HG02973 (cell line): ENCODE measurements around the gene BICDL1.

ENCODE experiments used
- ATAC-seq: cut with Tn5 transposase; IDR thresholded peaks from one replicate; pipeline ENCODE4 v1.9.1; 2021; ENCODE audit warnings: moderate library complexity; ENCODE audit not compliant: unreplicated experiment

Gene BICDL1

DNA sequence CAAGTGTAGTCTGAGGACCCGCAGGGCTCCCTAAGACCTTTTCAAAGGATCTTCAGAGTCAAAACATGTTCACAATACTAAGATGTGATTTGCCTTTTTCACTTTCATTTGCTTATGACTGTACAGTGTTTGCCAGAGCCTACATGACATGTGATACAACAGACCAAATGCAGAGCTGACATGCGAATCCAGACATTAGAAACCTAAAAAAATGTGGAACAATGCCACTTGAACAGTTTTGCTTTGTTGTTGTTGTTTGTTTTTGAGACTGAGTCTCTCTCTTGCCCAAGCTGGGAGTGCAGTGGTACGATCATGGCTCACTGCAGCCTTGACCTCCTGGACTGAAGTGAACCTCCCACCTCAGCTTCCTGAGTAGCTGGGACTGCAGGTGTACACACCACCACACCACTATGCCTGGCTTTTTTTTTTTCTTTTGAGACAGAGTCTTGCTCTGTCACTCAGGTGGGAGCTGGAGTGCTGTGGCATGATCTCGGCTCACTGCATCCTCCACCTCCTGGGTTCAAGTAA, 132.8 kb downstream of the BICDL1 start:
- ATAC-seq, result peak; percentile 44

DNA sequence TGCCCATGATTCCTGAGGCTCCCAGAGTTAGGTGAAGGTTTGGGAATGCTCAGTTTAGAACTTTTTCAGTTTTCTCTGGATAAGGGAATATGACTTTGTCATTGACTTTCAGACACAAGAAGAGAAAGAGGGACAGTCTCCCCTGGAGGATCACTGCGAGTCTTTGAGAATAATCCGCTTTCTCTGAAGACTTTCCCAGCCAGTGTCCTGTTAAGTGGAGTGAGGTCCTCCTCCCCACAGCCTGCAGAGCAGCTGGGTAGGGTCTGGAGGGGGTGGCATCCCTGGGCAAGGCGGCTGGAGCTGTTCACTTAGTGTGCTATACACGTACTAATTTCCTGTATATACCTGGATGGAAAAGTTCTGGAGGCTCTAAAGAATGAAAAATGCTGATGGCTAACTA, 136.0 kb downstream of the BICDL1 start:
- no peak for ATAC-seq

DNA sequence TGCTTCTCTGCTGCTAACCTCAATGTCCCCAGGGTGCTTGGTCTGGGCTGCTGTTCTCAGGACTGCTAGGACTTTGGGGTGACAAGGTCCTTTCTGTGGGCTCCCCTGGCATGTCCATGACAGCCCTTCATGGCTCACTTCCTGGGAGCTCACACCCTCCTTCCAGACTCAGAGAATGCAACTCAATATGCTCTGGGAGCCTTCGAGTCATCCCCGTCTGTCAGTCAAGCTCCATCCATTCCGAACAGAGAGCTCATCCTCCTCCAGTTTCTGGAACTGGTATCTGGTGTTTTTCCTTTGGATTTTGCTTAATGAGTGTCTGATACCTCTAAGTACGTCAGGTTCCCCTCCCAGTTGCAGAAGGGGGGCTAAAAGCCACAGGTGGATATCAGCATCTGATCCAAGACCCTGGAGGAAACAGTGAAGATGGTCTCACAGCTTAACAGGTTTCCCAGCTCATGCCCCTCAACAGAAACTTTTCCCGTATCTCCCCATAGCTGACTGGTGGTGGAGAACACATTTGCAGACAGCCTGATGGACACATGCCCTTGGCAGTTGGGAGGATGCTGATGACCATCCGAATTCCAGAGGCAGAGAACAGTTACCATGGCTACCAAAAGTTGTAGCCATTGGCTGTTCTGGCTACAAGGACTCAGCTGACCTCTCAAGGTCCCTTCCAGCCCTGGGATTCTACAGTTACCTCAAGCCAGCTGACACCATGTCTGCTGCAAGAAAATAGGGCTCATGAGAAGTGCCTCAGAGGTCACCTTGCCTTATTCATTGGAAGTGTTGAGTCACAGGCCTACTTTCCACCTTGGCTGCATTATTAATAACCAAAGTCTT, 137.0 kb downstream of the BICDL1 start:
- no peak for ATAC-seq

DNA sequence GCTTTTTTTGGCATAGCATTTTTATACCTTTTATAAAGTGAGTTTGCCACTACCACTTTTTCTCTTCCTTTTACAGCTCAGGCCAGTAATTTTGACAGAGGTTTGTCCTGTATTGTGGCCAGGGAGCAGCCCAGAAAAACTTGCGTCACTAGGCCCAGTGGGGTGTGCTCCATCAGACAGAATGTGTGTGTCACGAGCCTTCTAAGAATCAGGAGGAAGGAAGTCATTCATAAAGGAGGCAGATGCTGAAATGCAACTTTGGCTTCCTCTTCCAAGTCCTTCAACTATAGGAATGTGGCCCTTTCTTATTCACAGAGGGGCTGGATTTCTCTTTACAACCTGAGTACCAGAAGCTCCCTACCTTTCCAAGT, 137.6 kb downstream of the BICDL1 start:
- ATAC-seq, result no peak

DNA sequence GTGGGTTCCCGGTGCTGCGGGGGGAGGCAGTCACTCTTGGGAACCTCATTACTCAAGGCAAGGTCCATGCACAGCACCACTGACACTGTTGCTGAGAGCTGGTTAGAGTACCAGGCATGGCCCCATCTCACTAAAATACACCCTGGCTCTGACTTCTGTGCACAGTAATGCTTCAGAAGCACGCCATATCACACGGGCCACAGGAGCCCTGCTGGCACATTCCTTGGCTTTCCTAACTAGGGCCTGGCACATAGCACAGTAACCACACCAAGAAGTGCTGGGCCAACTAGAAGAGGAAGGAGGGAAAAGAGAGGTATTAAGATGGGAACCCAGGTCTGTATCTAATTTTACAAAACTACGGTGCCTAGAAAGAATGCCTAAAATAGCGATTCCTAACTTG, 141.0 kb downstream of the BICDL1 start:
- no peak for ATAC-seq

DNA sequence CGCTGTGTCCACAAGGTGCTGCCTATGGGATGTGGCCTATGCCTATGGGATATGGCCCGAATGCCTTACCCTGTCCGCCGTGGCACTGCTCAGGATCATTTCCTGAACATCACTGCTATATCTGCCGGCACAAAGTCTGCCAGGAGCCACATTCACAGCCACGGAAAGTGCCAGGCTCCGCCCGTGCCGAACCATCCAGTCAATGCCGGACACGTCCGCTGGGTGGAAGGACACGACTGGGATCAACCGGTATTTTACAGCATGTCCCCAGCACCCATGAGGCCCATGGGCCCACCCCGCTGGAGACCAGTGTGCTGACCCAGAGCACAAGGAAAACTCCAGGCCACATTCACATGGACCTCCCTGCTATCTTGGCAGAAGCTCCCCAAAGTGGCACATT, 142.1 kb downstream of the BICDL1 start:
- ATAC-seq, result no peak

DNA sequence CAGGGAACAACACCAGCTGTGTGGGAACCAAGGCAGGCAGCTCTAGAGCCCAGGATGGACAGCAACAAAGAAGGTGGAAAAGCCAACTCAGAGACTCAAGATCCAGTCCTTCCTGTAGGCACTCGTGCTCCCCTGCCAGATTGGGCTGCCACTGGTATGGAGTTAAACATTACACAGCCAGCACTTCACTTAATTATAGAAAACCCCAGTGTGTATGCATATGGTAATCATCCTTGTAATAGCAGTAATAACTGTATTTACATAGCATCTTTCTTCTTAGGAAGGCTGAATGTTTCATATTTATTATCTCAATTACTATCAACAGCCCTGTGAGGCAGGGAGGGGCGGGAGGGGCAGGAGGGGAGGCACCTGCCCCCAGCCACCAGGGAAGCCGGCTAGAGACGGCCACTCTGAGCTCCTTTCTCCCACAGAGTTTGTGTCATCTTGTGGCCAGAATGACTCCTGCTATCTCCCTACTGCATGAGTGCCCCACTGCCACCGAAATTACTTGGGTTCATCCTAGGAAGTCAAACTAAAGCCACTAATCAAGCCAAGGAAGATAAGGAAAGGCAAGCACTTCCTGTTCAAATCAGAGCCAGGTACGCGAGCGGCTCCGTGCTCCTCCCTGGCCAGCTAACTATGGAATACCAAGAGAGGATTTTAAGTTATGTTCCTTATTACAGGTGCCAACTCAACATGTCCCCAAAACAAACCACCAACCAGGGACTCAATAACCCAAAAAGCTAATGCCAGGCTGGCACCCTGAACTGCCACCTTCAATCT, 143.2 kb downstream of the BICDL1 start:
- ATAC-seq, result no peak

DNA sequence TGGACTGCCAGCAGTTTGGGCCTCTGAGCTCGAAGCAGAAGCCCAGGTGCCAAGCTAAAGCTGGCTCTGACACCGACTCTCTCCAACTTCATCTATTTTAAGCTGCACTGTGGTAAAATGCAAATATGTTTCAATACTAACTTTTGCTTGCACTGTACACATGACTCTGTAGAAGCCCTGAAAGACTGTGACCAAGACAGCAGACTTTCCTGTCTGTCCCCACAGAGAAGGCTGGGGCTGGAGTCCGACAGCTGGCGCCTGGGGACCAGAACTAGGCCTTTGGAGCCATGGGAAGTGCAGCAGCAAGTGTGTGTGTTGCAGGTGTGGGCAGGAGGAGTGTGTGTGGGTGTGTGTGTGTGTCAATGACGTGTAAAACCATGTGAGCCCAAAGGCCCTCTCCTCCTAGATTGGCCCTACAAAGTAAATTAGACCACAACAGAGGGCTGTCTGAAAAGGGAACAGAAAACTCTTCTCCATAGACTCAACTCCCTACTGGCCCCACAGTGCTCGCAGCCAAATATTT, 143.9 kb downstream of the BICDL1 start:
- ATAC-seq, result peak; percentile 89

DNA sequence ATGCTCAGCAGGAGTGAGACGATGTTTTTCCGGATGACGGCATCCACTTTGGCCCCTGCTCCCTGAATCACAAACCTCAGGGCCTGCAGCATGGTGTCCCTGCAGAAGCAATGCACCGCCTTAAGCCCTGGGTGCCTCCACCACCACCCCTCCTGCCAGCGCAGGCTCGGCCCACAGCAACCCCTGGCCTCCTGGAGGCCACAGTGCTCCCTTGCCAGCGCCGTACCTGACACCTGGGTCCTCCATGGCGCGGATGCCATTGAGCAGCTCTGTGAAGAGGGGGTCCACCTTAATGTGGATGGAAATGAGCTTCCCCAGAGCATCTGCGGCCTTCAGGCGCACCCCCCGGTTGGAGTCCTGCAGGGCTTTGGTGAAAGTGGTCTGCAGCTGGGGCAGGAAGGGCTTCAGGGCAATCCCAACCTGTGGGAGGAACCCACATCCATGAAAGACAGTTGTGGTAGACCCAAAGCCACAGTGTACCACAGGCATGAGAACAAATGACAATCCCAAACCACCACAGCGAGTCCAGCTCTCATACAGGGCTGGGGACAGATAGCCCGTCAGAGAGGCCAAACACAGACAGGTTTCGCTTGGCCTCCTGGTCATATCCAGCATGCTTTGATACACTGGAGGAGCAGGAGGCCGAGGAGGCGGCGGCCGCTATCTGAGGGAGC, 145.4 kb downstream of the BICDL1 start:
- no peak for ATAC-seq

DNA sequence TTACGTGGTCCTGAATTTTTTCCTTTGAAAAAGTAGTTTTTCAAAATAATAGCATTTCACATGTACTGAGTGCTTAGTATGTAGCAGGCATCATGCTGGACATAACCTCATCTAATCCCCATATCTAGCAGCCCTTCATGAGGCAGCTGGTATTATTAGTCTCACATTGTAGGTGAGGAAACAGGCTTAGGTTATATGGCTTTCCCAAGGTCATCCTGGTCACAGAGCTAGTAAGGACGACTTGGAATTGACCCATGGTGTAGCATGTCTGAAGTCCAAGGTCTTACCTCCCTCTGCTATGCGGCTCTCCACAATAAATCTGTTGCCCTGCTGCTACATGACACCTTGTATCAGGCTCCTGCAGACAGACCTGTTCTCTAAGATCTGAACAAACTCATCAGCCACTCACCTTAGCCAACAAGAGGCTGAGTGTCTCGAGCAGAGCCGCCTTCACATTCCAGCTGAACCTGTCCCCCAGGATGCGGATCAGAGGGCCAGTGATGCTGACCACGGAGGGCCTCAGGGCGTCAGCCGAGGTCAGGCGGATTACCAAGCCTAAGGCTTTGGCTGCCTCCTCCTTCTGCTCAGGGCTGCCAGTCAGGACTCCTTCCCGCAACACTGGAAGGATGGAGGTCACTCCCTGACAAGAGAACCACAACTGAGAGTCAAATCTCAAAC, 147.2 kb downstream of the BICDL1 start:
- no peak for ATAC-seq

DNA sequence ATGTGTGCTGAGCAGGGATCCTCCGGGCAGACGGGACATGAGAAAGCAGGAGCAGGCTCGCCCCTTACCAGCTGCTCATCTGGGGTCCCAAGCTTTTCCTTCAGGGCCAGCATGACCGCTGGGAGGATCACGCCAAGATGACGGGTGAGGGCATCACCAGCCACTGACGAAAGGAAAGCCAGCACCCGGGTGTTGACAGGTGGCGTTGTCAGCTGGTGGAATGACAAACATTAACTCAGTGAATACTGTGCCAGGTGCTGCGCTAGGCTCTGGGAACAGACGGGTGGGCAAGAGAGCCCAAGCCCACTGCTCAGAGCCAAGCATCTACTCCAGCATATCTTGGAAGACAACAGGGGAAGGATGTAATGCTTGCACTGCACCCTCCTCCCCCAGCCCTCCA, 148.8 kb downstream of the BICDL1 start:
- ATAC-seq, result no peak

DNA sequence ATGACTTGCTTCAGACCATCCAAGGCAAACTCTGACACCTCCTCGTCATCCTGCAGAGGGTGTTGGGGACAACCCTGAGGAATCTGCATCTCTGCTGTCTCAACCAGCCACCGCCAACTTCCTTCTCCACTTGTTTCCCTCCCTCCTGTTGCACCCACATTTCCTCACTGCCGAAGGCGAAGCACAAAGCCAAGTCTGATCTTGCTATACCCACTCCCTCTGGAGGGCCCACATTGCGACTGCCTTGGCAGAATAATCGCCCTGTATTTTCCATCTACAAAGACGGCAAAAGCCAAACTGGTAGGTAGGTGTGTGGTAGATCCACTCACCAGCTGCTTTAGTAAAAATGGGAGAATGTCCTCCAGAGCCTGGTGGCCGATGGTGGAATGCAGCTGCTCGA, 149.3 kb downstream of the BICDL1 start:
- no peak for ATAC-seq

DNA sequence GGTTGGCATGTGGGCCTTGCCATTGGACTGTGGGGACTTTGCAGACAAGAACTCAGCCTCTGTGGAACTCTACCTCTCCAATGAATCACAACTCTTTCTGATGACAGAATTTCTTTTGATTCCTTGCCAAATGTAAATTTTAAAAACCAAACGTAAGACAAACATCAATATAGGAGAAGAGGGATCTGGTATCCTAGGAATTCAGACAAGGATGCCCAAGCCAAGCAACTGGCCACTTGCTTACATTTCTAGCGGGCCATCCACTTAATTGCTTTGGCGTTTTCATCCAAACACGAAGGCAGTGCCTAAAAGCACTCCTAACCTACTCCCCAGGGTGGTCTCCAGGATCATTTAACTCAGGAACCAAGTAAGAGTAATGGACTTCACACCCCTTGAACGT, 150.9 kb downstream of the BICDL1 start:
- ATAC-seq, result no peak

DNA sequence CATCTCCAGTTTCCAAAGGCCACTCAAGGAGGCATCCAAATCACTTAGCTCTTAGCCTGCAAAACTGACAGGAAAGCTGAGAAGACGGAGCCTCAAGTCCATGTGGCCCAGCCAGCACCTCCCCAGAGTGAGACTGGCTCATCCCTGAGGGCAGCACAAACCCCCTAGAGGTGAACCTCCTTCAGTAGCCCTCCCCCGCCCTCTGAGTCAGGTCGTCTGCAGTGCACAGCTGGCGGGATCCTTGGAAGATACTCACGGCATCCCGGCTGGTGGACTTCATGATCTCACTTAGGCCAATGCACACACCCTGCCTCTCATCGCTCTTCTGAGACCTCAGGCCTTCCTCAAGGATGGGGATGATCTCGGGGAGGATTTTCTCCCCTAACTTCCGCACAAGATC, 151.6 kb downstream of the BICDL1 start:
- no peak for ATAC-seq

DNA sequence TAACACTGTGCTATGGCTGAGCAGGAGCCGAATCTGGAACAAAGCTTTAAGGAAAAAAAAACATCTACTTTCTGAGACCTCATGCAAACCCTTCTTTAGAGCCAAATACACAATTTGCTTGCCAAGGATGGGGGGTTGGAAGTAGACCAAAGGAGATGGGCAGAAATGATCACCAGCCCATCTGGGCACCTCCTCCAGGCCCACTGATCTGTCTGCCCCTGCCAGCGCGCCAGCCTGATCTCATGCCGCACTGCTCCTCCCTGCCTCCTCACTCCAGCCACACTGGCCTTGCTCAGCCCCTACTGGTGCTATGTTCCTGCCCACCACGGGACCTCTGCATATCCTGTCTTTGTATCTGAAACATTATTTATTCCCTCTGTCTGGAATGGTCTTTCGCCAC, 152.3 kb downstream of the BICDL1 start:
- no peak for ATAC-seq

DNA sequence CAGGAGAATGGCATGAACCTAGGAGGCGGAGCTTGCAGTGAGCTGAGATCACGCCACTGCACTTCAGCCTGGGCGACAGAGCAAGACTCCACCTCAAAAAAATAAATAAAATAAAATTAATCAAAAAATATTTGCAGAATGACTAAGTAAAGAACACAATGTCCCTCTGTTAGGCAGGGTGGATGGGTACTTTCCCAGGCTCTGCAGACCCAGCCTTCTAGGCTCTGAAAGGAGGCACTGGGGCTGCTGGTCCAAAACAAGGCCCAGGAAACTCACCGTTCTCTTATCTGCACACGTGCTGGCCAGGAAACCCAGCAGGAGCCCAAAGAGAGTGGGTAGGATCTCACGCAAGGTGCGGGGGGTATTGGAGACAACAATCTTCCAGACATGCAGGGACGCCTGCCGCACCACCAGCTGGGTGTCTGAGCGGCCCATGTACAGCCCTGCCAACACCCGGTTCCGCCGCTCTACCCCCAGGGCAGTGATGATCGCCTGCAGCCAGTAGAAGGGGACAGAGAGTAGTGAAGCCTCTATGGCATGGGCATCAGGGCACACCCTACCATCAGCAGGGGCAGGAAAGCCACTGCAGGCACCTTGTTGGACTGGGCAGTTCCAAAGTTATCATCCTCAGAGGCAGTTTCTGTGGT, 153.3 kb downstream of the BICDL1 start:
- ATAC-seq, result no peak
